Keratinocyte (primary cell): Measurements from ENCODE around the gene VN1R5.

Experiments used
- CTCF ChIP-seq, 3 experiments: IDR thresholded peaks in 1 of 3; conservative IDR thresholded peaks in 1 of 3; optimal IDR thresholded peaks in 1 of 3; 2 replicates in 2 of 3; 3 replicates in 1 of 3; pipeline versions ENCODE3 to v1.5.1; 2011; ENCODE audit warnings: low read length in 3 of 3, mild to moderate bottlenecking in 3 of 3, moderate library complexity in 2 of 3, control low read depth in 1 of 3, inconsistent platforms in 1 of 3; ENCODE audit not compliant: insufficient read depth in 2 of 3; ENCODE audit errors: extremely low read depth in 1 of 3
- EZH2 ChIP-seq: IDR thresholded peaks from one replicate; pipeline ENCODE4 v1.6.1; 2012; ENCODE audit warnings: inconsistent platforms, mild to moderate bottlenecking, low read length, moderate library complexity

- no peak for TF ChIP-seq CTCF (optimal IDR thresholded peaks at IDR 0.05 in 1 of 3, IDR thresholded peaks at IDR 0.05 in 1 of 3, conservative IDR thresholded peaks at IDR 0.05 in 1 of 3; ENCODE audit: extremely low read depth in 1 of 3, insufficient read depth in 2 of 3, low read length in 3 of 3)
- TF ChIP-seq EZH2: no peak
These were observed 44.8 kb downstream of the VN1R5 start for GRCh38 chr1:247300491-247301175.
